Activated CD8-positive, alpha-beta memory T cell treated with anti-CD3 and anti-CD28 coated beads, Interleukin-2, amount 10 ng/mL, durations not matched to agents 7 days and 5 days (primary cell): Measurements from ENCODE around the gene WASF3. TPM values are rescaled to one million over a fixed set of nuclear protein-coding genes. Genes with fewer than 3 reads are reported as not detected.

Experiments used
- ATAC-seq: fragments of 150-1000 bp; cut with Tn5 transposase; one replicate; pipeline ENCODE4 v1.10.0; 2021; ENCODE audit warnings: moderate library complexity
- CTCF ChIA-PET: fragments of 350-600 bp; sonication (Branson Sonifier 250); formaldehyde crosslinking; loops from one replicate; lab custom pipeline; 2021; ENCODE audit warnings: antibody characterized with exemption; lab: Charles Lee
- DNase-seq: peaks from one replicate; pipeline ENCODE4 v3.0.0-alpha.2; 2020
- H3K27ac Mint-ChIP-seq: one replicate; pipeline ENCODE4 v1.8.0; 2021; ENCODE audit warnings: mild to moderate bottlenecking, mixed read lengths
- H3K27me3 Mint-ChIP-seq: one replicate; pipeline ENCODE4 v1.8.0; 2021; ENCODE audit warnings: mixed read lengths
- H3K36me3 Mint-ChIP-seq: one replicate; pipeline ENCODE4 v1.8.0; 2021; ENCODE audit warnings: mild to moderate bottlenecking, mixed read lengths
- H3K4me1 Mint-ChIP-seq: one replicate; pipeline ENCODE4 v1.8.0; 2021; ENCODE audit warnings: mixed read lengths
- H3K4me3 Mint-ChIP-seq: one replicate; pipeline ENCODE4 v1.8.0; 2021; ENCODE audit warnings: mild to moderate bottlenecking, moderate library complexity, mixed read lengths
- H3K9me3 Mint-ChIP-seq: one replicate; pipeline ENCODE4 v1.8.0; 2022; ENCODE audit warnings: low read depth, mixed read lengths
- total RNA-seq, 2 experiments: library from RNA; stranded (reverse); gene quantifications; one replicate each; pipeline ENCODE4 v1.2.3, GENCODE V29; 2021

The WASF3 gene
- total RNA-seq, 2 experiments from 2014 or later: 0.12 TPM; not detected in 1

- DNase-seq (no peak), ATAC-seq (no peak)
- no peaks in the 10 kb centered on the region for H3K9me3 Mint-ChIP-seq
- H3K36me3 Mint-ChIP-seq: no peaks in the 10 kb centered on the region
- H3K27ac Mint-ChIP-seq: no peak overlapping the region
- H3K4me3 Mint-ChIP-seq: no peak overlapping the region
- CTCF ChIA-PET: no interaction called here
- peaks cover 47% of the 10 kb centered on the region for H3K27me3 Mint-ChIP-seq
- peaks cover 14% of the 10 kb centered on the region for H3K4me1 Mint-ChIP-seq
These were observed 47.5 kb downstream of the WASF3 start for GRCh38 chr13:26604784-26605545.

GRCh38 chr13:26605845-26606244 is 48.4 kb downstream of the WASF3 start:
- Mint-ChIP-seq H3K27me3 (peaks cover 44% of the 10 kb centered on the region), H3K9me3 (no peaks in the 10 kb centered on the region), H3K4me1 (peaks cover 14% of the 10 kb centered on the region), H3K27ac (no peak overlapping the region), H3K36me3 (no peaks in the 10 kb centered on the region), H3K4me3 (no peak overlapping the region)
- ATAC-seq (no peak), DNase-seq (no peak)
- CTCF ChIA-PET: interaction anchor here (0.7 to 1.0 kb wide), 2 partner anchors 23 to 93 kb away, joined by 3 to 4 read pairs; no protein-coding TSS in a partner anchor

GRCh38 chr13:26606631-26607030 is 49.1 kb downstream of the WASF3 start:
- DNase-seq: no peak
- Mint-ChIP-seq H3K4me1 (peaks cover 7% of the 10 kb centered on the region), H3K27ac (no peak overlapping the region), H3K4me3 (no peak overlapping the region), H3K9me3 (no peaks in the 10 kb centered on the region), H3K36me3 (no peaks in the 10 kb centered on the region), H3K27me3 (peaks cover 40% of the 10 kb centered on the region)
- ATAC-seq: no peak
- CTCF ChIA-PET: interaction anchor here (1.0 kb wide), 1 partner anchor 92 kb away, joined by 4 read pairs; no protein-coding TSS in a partner anchor

GRCh38 chr13:26614721-26615120 is 57.2 kb downstream of the WASF3 start:
- no peak for DNase-seq
- ATAC-seq: no peak
- CTCF ChIA-PET: interaction anchor here (0.6 to 1.2 kb wide), 2 partner anchors 71 to 118 kb away, joined by 3 read pairs; no protein-coding TSS in a partner anchor
- H3K27me3 Mint-ChIP-seq: peaks cover 29% of the 10 kb centered on the region
- H3K9me3 Mint-ChIP-seq: no peaks in the 10 kb centered on the region
- H3K4me1 Mint-ChIP-seq: peaks cover 8% of the 10 kb centered on the region
- H3K36me3 Mint-ChIP-seq: no peaks in the 10 kb centered on the region
- no peak overlapping the region for H3K27ac Mint-ChIP-seq
- no peak overlapping the region for H3K4me3 Mint-ChIP-seq

GRCh38 chr13:26616126-26616525 is 58.6 kb downstream of the WASF3 start:
- no peak for DNase-seq
- CTCF ChIA-PET: no interaction called here
- no peak overlapping the region for H3K4me3 Mint-ChIP-seq
- peaks cover 8% of the 10 kb centered on the region for H3K4me1 Mint-ChIP-seq
- no peaks in the 10 kb centered on the region for H3K36me3 Mint-ChIP-seq
- H3K27ac Mint-ChIP-seq: no peak overlapping the region
- no peak for ATAC-seq
- H3K27me3 Mint-ChIP-seq: peaks cover 28% of the 10 kb centered on the region
- no peaks in the 10 kb centered on the region for H3K9me3 Mint-ChIP-seq

GRCh38 chr13:26618726-26619125 is 61.2 kb downstream of the WASF3 start:
- no peak overlapping the region for H3K27ac Mint-ChIP-seq
- H3K4me3 Mint-ChIP-seq: no peak overlapping the region
- H3K9me3 Mint-ChIP-seq: peaks cover 3% of the 10 kb centered on the region
- H3K27me3 Mint-ChIP-seq: peaks cover 29% of the 10 kb centered on the region
- CTCF ChIA-PET: no interaction called here
- DNase-seq (no peak), ATAC-seq (no peak)
- H3K36me3 Mint-ChIP-seq: no peaks in the 10 kb centered on the region
- peaks cover 8% of the 10 kb centered on the region for H3K4me1 Mint-ChIP-seq

- Mint-ChIP-seq H3K36me3 (peaks cover 2% of the 10 kb centered on the region), H3K27ac (no peak overlapping the region), H3K9me3 (peaks cover 6% of the 10 kb centered on the region), H3K4me3 (no peak overlapping the region), H3K27me3 (peaks cover 27% of the 10 kb centered on the region), H3K4me1 (peaks cover 7% of the 10 kb centered on the region)
- DNase-seq: no peak
- CTCF ChIA-PET: no interaction called here
- ATAC-seq: no peak
These were observed 61.9 kb downstream of the WASF3 start for GRCh38 chr13:26619358-26619757.

- peaks cover 3% of the 10 kb centered on the region for H3K4me1 Mint-ChIP-seq
- DNase-seq (no peak), ATAC-seq (no peak)
- CTCF ChIA-PET: no interaction called here
- no peak overlapping the region for H3K4me3 Mint-ChIP-seq
- peaks cover 14% of the 10 kb centered on the region for H3K27me3 Mint-ChIP-seq
- H3K27ac Mint-ChIP-seq: no peak overlapping the region
- H3K36me3 Mint-ChIP-seq: peaks cover 2% of the 10 kb centered on the region
- peaks cover 11% of the 10 kb centered on the region for H3K9me3 Mint-ChIP-seq
These were observed 64.4 kb downstream of the WASF3 start for GRCh38 chr13:26621731-26622401.

GRCh38 chr13:26623125-26623524 is 65.6 kb downstream of the WASF3 start:
- peaks cover 11% of the 10 kb centered on the region for H3K9me3 Mint-ChIP-seq
- H3K27ac Mint-ChIP-seq: no peak overlapping the region
- peaks cover 2% of the 10 kb centered on the region for H3K36me3 Mint-ChIP-seq
- peaks cover 3% of the 10 kb centered on the region for H3K4me1 Mint-ChIP-seq
- CTCF ChIA-PET: no interaction called here
- DNase-seq (no peak), ATAC-seq (no peak)
- H3K4me3 Mint-ChIP-seq: no peak overlapping the region
- H3K27me3 Mint-ChIP-seq: peaks cover 11% of the 10 kb centered on the region

GRCh38 chr13:26624572-26624971 is 67.1 kb downstream of the WASF3 start:
- Mint-ChIP-seq H3K4me1 (no peaks in the 10 kb centered on the region), H3K4me3 (no peak overlapping the region), H3K27me3 (peaks cover 9% of the 10 kb centered on the region), H3K36me3 (peaks cover 2% of the 10 kb centered on the region), H3K9me3 (peaks cover 11% of the 10 kb centered on the region), H3K27ac (no peak overlapping the region)
- no peak for ATAC-seq
- CTCF ChIA-PET: no interaction called here
- no peak for DNase-seq

- H3K9me3 Mint-ChIP-seq: peaks cover 11% of the 10 kb centered on the region
These were observed 68.8 kb downstream of the WASF3 start for GRCh38 chr13:26626271-26626670.

GRCh38 chr13:26628706-26629105 is 71.2 kb downstream of the WASF3 start:
- Mint-ChIP-seq H3K4me1 (no peaks in the 10 kb centered on the region), H3K4me3 (no peak overlapping the region), H3K36me3 (peaks cover 2% of the 10 kb centered on the region), H3K9me3 (peaks cover 8% of the 10 kb centered on the region), H3K27me3 (no peaks in the 10 kb centered on the region), H3K27ac (no peak overlapping the region)
- ATAC-seq: no peak
- CTCF ChIA-PET: interaction anchor here (0.6 to 1.9 kb wide), 4 partner anchors 23 to 444 kb away, joined by 3 to 4 read pairs (median 4); no protein-coding TSS in a partner anchor
- DNase-seq: no peak

More at GRCh38 chr13:26626271-26626670, 68.8 kb downstream of the WASF3 start:
- no peak overlapping the region for H3K4me3 Mint-ChIP-seq
- DNase-seq (no peak), ATAC-seq (no peak)
- CTCF ChIA-PET: no interaction called here
- H3K27me3 Mint-ChIP-seq: peaks cover 4% of the 10 kb centered on the region
- no peaks in the 10 kb centered on the region for H3K4me1 Mint-ChIP-seq
- no peak overlapping the region for H3K27ac Mint-ChIP-seq
- H3K36me3 Mint-ChIP-seq: peaks cover 2% of the 10 kb centered on the region

- CTCF ChIA-PET: interaction anchor here (0.6 to 1.9 kb wide), 4 partner anchors 24 to 444 kb away, joined by 3 to 4 read pairs (median 3); no protein-coding TSS in a partner anchor
- ATAC-seq: no peak
These were observed 71.9 kb downstream of the WASF3 start for GRCh38 chr13:26629260-26629825.

More at GRCh38 chr13:26629260-26629825, 71.9 kb downstream of the WASF3 start:
- Mint-ChIP-seq H3K9me3 (peaks cover 5% of the 10 kb centered on the region), H3K27ac (no peak overlapping the region), H3K27me3 (no peaks in the 10 kb centered on the region), H3K4me1 (no peaks in the 10 kb centered on the region), H3K36me3 (no peaks in the 10 kb centered on the region), H3K4me3 (no peak overlapping the region)
- no peak for DNase-seq
